Central memory CD8-positive, alpha-beta T cell (primary cell): ENCODE measurements around the gene GLRA3.
"Not testable (repeated sequence)": the region's sequence is repeated elsewhere in the genome, so short reads cannot be mapped to it uniquely, and the experiment has no call there.

Experiments
- ATAC-seq: fragments of 150-1000 bp; cut with Tn5 transposase; replicated peaks from 2 replicates; pipeline ENCODE4 v1.10.0; 2022; ENCODE audit warnings: mild to moderate bottlenecking, moderate FRiP score, moderate number of reproducible peaks; ENCODE audit not compliant: poor library complexity, severe bottlenecking; ENCODE audit errors: extremely low read depth
- DNase-seq, 2 donors: peaks; one replicate each; pipeline ENCODE4 v3.0.0; 2021; ENCODE audit warnings: low spot score in 2 of 2
- H3K27ac Mint-ChIP-seq: one replicate; pipeline ENCODE4 v1.8.0; 2022; ENCODE audit warnings: low read depth, mild to moderate bottlenecking, moderate library complexity, mixed read lengths
- H3K27me3 Mint-ChIP-seq: one replicate; pipeline ENCODE4 v1.8.0; 2022; ENCODE audit warnings: mixed read lengths
- H3K36me3 Mint-ChIP-seq: one replicate; pipeline ENCODE4 v1.8.0; 2022; ENCODE audit warnings: mild to moderate bottlenecking, moderate library complexity, mixed read lengths; ENCODE audit not compliant: insufficient read depth
- H3K4me1 Mint-ChIP-seq: one replicate; pipeline ENCODE4 v1.8.0; 2022; ENCODE audit warnings: mixed read lengths
- H3K4me3 Mint-ChIP-seq: one replicate; pipeline ENCODE4 v1.8.0; 2022; ENCODE audit warnings: mild to moderate bottlenecking, moderate library complexity, mixed read lengths
- H3K9me3 Mint-ChIP-seq: one replicate; pipeline ENCODE4 v1.8.0; 2022; ENCODE audit warnings: mixed read lengths

The GLRA3 gene

DNA sequence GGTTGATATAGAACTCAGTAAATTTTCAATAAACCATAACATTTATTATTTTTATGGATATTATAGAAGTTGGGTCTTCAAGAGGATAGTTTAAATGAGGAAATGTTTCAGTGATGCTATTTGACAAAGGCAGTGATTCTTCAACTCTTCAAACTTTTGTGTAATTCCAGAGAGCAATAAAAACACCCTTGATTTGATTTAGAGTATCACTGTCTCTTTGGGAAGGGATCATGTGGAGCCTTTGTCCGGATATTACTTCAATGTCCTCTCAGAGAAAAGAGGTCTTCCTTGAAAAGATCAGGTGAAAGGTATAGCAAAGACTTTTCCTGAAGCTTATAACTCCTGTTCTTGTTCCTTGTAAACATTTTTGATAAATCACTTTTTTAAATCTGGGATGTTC lies 23.3 kb downstream of the GLRA3 start:
- Mint-ChIP-seq H3K4me1 (no peaks in the 10 kb centered on the region), H3K27me3 (no peaks in the 10 kb centered on the region), H3K4me3 (no peak overlapping the region), H3K36me3 (no peaks in the 10 kb centered on the region), H3K27ac (no peak overlapping the region), H3K9me3 (peaks cover 17% of the 10 kb centered on the region)
- ATAC-seq (no peak), DNase-seq (no peak)

DNA sequence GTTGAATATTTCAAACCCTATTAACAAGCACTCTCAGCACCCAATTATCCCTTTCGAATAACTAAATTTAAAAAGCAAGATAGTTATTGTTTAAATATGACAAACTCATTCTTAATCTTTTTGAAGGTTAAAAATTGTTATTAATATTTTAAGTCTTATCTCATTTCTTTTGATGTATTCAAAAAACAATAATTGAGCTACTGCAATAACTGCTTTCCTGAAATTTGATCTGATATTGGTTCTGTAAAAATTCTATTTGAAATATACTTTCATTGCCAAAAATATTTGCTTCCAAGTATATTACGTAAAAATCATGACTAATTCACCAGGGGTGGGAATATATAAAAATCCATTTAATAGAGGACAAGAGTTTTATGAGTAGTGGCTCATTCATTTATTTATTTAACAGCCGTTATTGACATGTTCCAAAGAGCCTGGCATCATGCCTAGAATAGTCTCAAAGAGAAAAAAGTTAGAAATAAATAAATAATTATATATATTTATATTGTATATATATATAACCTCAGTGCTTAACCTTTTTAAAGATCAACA lies 34.4 kb downstream of the GLRA3 start:
- no peak overlapping the region for H3K27ac Mint-ChIP-seq
- no peak for ATAC-seq
- H3K4me3 Mint-ChIP-seq = no peak overlapping the region
- H3K9me3 Mint-ChIP-seq = peaks cover 6% of the 10 kb centered on the region
- H3K27me3 Mint-ChIP-seq = no peaks in the 10 kb centered on the region
- no peak for DNase-seq
- peaks cover 3% of the 10 kb centered on the region for H3K36me3 Mint-ChIP-seq
- no peaks in the 10 kb centered on the region for H3K4me1 Mint-ChIP-seq

DNA sequence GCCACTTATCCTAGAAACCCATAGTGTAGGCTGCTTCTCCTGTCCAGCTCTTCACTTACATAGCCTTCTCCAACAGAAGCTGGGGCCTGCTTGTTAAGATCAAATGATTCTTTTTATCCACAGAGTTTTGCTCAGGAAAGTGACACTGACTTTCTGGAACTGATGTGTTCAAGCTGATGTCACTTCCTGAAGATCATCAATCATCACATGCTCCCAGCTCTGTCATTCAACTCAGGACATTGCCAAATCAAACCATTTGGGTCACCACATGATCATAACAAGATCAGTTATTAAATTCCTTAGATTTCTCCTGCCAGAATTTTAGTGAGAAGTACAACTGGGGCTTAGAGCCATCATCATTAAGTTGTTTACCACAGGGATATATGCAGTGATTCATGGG lies 39.4 kb downstream of the GLRA3 start:
- DNase-seq (no peak), ATAC-seq (no peak)
- no peaks in the 10 kb centered on the region for H3K27me3 Mint-ChIP-seq
- H3K4me3 Mint-ChIP-seq = no peak overlapping the region
- H3K4me1 Mint-ChIP-seq = no peaks in the 10 kb centered on the region
- H3K27ac Mint-ChIP-seq = no peak overlapping the region
- peaks cover 6% of the 10 kb centered on the region for H3K9me3 Mint-ChIP-seq
- peaks cover 3% of the 10 kb centered on the region for H3K36me3 Mint-ChIP-seq

DNA sequence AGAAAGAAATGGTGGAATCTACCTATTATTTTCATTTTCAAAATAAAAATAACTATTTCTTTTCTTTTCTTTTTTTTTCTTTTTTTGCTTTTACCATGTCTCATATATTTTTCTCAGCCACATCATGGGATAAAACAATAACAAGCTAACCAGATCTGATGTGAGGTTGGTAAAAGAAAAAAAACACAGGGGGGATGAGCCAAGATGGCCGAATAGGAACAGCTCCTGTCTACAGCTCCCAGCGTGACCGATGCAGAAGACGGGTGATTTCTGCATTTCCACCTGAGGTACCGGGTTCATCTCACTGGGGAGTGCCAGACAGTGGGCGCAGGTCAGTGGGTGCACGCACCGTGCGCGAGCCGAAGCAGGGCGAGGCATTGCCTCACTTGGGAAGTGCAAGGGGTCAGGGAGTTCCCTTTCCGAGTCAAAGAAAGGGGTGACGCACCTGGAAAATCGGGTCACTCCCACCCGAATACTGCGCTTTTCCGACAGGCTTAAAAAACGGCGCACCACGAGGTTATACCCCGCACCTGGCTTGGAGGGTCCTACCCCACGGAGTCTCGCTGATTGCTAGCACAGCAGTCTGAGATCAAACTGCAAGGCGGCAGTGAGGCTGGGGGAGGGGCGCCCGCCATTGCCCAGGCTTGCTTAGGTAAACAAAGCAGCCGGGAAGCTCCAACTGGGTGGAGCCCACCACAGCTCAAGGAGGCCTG lies 50.6 kb downstream of the GLRA3 start:
- H3K27ac Mint-ChIP-seq, H3K36me3 Mint-ChIP-seq, H3K4me3 Mint-ChIP-seq, DNase-seq, H3K4me1 Mint-ChIP-seq, ATAC-seq, H3K27me3 Mint-ChIP-seq: not testable (repeated sequence)
- peaks cover 26% of the 10 kb centered on the region for H3K9me3 Mint-ChIP-seq

DNA sequence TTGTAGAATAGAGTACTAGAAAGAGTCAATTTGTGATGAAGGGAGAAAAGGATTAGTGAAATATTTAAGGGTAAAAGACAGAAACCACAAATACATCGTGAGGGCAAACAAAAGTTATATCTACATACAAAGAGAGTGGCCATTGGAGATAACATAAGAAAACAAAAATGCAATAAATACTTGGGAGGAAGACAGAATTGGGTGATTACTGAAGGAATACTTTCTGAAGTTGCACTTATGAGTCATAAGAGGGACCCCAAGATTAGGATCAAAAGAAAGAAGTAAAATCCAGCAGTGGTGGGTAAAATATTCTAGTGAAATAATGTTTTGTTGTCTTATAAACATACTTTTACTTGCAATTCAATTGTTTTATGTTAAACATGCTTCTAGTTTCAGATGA lies 53.7 kb downstream of the GLRA3 start:
- no peaks in the 10 kb centered on the region for H3K36me3 Mint-ChIP-seq
- no peaks in the 10 kb centered on the region for H3K4me1 Mint-ChIP-seq
- peaks cover 31% of the 10 kb centered on the region for H3K9me3 Mint-ChIP-seq
- DNase-seq = no peak
- H3K4me3 Mint-ChIP-seq = no peak overlapping the region
- no peak for ATAC-seq
- no peaks in the 10 kb centered on the region for H3K27me3 Mint-ChIP-seq
- no peak overlapping the region for H3K27ac Mint-ChIP-seq

DNA sequence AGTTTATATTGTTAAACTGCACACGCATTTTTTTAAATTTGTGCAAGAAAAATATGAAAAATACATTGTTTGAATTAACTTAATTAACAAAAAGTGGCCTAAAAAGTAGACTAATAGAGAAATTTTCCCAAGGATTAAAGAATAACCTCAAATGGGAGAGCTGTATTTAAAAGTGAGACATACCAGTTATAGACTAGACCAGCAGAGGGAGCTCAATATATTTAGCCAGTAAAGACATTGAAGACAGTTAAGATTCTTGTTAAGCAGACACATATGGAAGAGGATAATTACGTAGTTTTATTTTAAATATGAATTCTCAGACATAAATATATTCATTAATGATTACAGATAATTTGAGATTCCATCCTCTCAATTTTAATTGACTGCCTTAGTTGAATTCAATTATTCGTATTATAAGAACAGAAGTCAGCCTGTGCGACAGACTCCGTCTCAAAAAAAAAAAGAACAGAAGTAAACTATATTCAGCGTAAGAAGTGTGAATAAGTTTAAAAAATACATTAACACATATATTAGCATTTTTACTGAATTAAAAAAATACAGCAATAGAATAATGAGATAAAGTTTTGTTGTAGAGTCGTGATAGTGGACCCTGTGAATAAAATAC lies 64.8 kb downstream of the GLRA3 start:
- H3K9me3 Mint-ChIP-seq = no peaks in the 10 kb centered on the region
- H3K27me3 Mint-ChIP-seq = no peaks in the 10 kb centered on the region
- no peaks in the 10 kb centered on the region for H3K4me1 Mint-ChIP-seq
- DNase-seq (no peak), ATAC-seq (no peak)
- no peak overlapping the region for H3K4me3 Mint-ChIP-seq
- no peaks in the 10 kb centered on the region for H3K36me3 Mint-ChIP-seq
- no peak overlapping the region for H3K27ac Mint-ChIP-seq

DNA sequence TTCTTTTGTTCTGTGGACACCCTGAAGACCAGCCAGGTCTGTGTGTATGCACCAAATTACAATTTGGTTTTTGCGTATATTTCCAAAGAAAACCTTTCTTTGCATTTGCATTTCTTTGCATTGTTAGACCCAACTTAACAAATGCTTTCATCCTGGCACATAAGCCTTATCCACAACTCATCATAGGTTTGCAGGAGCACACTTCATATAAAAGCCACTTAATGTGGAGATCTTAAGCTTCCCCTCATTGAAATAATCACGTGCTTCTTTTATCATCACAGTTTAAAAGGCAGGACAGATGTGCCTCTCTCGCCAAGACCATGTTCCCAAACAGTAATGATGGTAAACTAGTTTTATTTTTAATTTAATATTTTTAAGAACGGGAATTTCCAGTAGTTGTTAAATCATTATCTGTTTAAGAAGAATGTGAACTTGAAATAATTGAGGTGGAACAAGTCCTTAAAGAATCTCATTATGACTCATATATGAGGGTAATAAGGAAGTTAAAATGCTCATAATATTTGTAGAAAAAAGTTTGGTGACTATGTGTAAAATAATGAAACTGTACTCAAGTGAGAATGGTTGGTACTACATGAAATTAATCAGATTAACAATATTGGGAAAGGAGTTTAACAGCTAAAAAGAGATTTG lies 65.5 kb downstream of the GLRA3 start:
- no peaks in the 10 kb centered on the region for H3K9me3 Mint-ChIP-seq
- ATAC-seq (no peak), DNase-seq (no peak)
- H3K4me3 Mint-ChIP-seq = no peak overlapping the region
- no peaks in the 10 kb centered on the region for H3K4me1 Mint-ChIP-seq
- H3K36me3 Mint-ChIP-seq = no peaks in the 10 kb centered on the region
- H3K27ac Mint-ChIP-seq = no peak overlapping the region
- H3K27me3 Mint-ChIP-seq = no peaks in the 10 kb centered on the region

DNA sequence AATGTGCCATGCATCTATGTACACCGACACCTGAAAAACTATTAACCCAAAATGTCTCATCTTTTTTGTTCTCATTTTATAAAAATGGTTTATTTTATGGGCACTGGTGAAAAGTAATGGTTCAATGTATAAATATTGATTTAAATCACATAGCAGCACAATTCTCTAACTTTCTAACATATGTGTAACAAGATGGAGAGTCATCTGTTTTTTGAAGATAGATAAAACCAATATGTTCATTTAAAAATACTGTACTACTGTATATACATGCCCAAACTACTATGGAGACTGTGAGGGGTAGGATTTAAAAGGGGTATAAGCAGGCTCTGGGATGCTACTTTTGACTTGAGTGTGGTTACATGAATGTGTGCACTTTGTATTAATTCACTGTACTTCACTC lies 67.6 kb downstream of the GLRA3 start:
- Mint-ChIP-seq H3K9me3 (no peaks in the 10 kb centered on the region), H3K4me3 (no peak overlapping the region), H3K4me1 (no peaks in the 10 kb centered on the region), H3K27ac (no peak overlapping the region), H3K36me3 (no peaks in the 10 kb centered on the region), H3K27me3 (no peaks in the 10 kb centered on the region)
- ATAC-seq (no peak), DNase-seq (no peak)

DNA sequence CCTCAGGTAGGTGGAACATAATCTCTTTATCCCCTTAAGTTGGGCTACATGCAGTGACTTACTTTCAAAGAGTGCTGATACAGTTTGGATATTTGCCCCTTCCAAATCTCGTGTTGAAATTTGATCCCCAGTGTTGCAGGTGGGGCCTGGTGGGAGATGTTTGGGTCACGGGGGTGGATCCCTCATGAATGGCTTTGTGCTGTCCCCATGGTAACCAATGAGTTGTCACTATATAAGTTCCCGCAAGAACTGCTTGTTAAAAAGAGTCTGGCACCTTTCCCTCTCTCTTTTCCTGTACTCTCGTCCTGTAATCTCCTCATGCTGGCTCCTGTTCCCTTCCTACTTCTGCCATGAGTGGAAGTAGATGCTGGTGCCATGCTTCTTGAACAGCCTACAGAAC lies 71.3 kb downstream of the GLRA3 start:
- H3K27ac Mint-ChIP-seq = no peak overlapping the region
- no peaks in the 10 kb centered on the region for H3K4me1 Mint-ChIP-seq
- H3K36me3 Mint-ChIP-seq = no peaks in the 10 kb centered on the region
- no peak overlapping the region for H3K4me3 Mint-ChIP-seq
- DNase-seq (no peak), ATAC-seq (no peak)
- no peaks in the 10 kb centered on the region for H3K9me3 Mint-ChIP-seq
- no peaks in the 10 kb centered on the region for H3K27me3 Mint-ChIP-seq

DNA sequence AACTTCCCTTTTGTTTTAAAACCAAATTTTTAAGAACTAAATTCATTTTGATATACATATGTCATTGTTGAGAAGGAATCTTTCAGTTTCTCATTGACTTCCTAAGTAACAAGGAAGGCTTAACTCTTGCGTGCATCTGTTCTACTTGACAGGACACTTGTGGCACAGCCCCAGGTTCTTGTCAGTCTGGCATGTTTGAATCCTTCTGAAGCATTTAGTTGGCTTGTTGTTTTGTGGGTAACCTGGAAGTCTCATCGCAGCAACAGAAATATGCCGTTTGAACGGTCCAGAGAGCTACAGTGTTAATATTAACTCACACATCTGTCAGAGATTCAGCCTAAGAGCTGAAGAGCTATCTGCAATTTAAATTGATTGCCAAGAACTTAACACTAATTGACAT lies 76.0 kb downstream of the GLRA3 start:
- H3K4me1 Mint-ChIP-seq = no peaks in the 10 kb centered on the region
- H3K9me3 Mint-ChIP-seq = peaks cover 5% of the 10 kb centered on the region
- no peaks in the 10 kb centered on the region for H3K36me3 Mint-ChIP-seq
- ATAC-seq = no peak
- no peaks in the 10 kb centered on the region for H3K27me3 Mint-ChIP-seq
- no peak for DNase-seq
- H3K4me3 Mint-ChIP-seq = no peak overlapping the region
- H3K27ac Mint-ChIP-seq = no peak overlapping the region

DNA sequence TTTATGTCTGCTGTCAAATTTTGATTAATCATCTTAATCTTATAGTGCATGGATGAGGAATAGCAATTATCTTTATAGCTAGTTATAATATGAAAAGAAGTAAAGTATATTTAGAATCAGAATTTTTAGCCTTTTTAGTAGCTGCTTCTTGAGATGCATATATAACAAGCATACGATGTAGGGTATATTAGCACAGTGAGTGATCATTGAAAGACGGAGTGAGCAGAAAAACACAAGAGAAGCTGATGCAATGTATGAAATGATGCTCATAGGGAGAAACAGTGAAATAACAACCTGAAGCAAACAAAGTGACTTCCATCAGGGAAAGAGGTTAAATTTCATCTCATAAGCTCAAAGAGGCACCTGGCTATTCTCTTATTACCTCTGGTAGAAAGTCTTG lies 77.0 kb downstream of the GLRA3 start:
- no peak overlapping the region for H3K4me3 Mint-ChIP-seq
- H3K9me3 Mint-ChIP-seq = peaks cover 8% of the 10 kb centered on the region
- no peak overlapping the region for H3K27ac Mint-ChIP-seq
- DNase-seq = no peak
- no peaks in the 10 kb centered on the region for H3K4me1 Mint-ChIP-seq
- H3K36me3 Mint-ChIP-seq = no peaks in the 10 kb centered on the region
- no peaks in the 10 kb centered on the region for H3K27me3 Mint-ChIP-seq
- ATAC-seq = no peak

DNA sequence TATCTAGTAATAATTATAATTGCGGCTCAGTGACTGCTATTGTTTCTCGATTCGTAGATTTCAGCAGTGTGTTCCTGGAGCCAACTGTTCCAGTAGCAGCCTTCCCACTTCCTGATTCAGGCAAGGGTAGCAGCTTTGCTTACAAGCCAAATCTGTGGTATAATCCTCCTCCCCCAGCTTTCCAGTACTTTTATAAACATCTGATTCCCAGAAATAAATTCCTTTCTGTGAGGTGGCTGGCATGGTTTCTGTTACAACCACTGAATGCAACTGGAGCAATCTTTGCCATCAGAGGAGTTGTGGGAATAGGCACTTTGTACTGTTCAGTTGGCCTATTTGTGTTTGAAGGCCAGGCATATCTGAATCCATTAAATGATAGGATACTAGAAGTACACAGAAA lies 80.0 kb downstream of the GLRA3 start:
- ATAC-seq = no peak
- H3K27me3 Mint-ChIP-seq = no peaks in the 10 kb centered on the region
- H3K4me3 Mint-ChIP-seq = no peak overlapping the region
- H3K9me3 Mint-ChIP-seq = peaks cover 11% of the 10 kb centered on the region
- DNase-seq = no peak
- no peak overlapping the region for H3K27ac Mint-ChIP-seq
- H3K36me3 Mint-ChIP-seq = no peaks in the 10 kb centered on the region
- H3K4me1 Mint-ChIP-seq = no peaks in the 10 kb centered on the region

DNA sequence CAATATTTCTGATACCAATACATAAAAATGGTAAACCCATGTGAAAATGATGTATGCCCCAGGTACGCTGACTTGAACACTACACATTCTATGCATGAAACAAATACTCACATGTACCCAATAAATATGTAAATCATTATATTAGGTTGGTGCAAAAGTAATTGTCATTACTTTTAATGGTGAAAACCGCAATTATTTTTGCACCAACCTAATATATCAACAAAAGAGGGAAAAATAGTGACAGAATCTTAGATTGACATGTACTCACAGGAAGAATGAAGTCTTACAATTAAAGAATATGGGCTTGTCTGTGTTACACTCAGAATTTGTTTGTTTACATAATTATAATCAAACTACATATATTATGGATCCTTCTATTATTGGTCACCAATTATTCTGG lies 82.3 kb downstream of the GLRA3 start:
- Mint-ChIP-seq H3K36me3 (no peaks in the 10 kb centered on the region), H3K4me1 (no peaks in the 10 kb centered on the region), H3K9me3 (peaks cover 7% of the 10 kb centered on the region), H3K27me3 (no peaks in the 10 kb centered on the region), H3K4me3 (no peak overlapping the region), H3K27ac (no peak overlapping the region)
- ATAC-seq (no peak), DNase-seq (no peak)
